ENCODE results near the gene PPP1R7. TPM values are rescaled to one million over a fixed set of nuclear protein-coding genes. Genes with fewer than 3 reads are reported as not detected.

The PPP1R7 gene
- total RNA-seq, 1 donor from 2014 or later: 70.3 TPM

Other genes starting within 250 kb of the PPP1R7 start
- not detected for gene CROCC2, start 244.1 kb upstream of the PPP1R7 start, total RNA-seq
- 7.4 TPM for gene SNED1, start 151.8 kb upstream of the PPP1R7 start, total RNA-seq
- gene MTERF4, start 48.2 kb upstream of the PPP1R7 start, total RNA-seq: 25.8 TPM
- 3.4 TPM for gene PASK, start 995 bp upstream of the PPP1R7 start, total RNA-seq
- 1.1 TPM for gene ANO7, start 38.2 kb downstream of the PPP1R7 start, total RNA-seq
- 420 TPM for gene HDLBP, start 165.2 kb downstream of the PPP1R7 start, total RNA-seq
- 139 TPM for gene SEPTIN2, start 165.5 kb downstream of the PPP1R7 start, total RNA-seq
- gene FARP2, start 205.8 kb downstream of the PPP1R7 start, total RNA-seq: 18.6 TPM

Data from left ventricle myocardium superior (tissue), 1 donor.